HepG2 (cell line): ENCODE results near the gene AQP6. TPM values are rescaled to one million over a fixed set of nuclear protein-coding genes. Genes with fewer than 3 reads are reported as not detected.

Experiments used
- ATAC-seq: fragments of 200-7000 bp; cut with Tn5 transposase; 3 replicates; pipeline ENCODE4 v1.9.1; 2020; ENCODE audit warnings: mild to moderate bottlenecking, moderate library complexity
- BruUV-seq: library from RNA; stranded (reverse); fragments of 400-500 nt; replicated peaks from 2 replicates; lab custom pipeline; 2021; lab: Mats Ljungman, UMichigan
- CTCF ChIA-PET: fragments of 300-600 bp; formaldehyde crosslinking; extraction: SDS; loops from one replicate; lab custom pipeline; 2021; ENCODE audit warnings: low total read pairs, inconsistent platforms, low intra/inter-chr PET ratio; lab: Yijun Ruan, JAX
- POLR2A ChIA-PET: fragments of 350-600 bp; sonication (Branson Sonifier 250); formaldehyde crosslinking; loops from one replicate; lab custom pipeline; 2020; ENCODE audit warnings: antibody characterized with exemption, inconsistent platforms; lab: Yijun Ruan, JAX
- DNase-seq: peaks from one replicate; pipeline ENCODE4 v3.0.0-alpha.2; 2015; ENCODE audit warnings: low spot score
- FAIRE-seq: peaks from 3 replicates; lab custom pipeline; 2011; peaks lifted over from hg19 to GRCh38; lab: Jason Lieb, UNC
- H2AFZ ChIP-seq: one replicate; pipeline ENCODE4 v1.6.1; 2011; ENCODE audit warnings: low read length, inconsistent platforms
- H3K27ac ChIP-seq: fragments of 300-600 bp; 3 replicates; pipeline ENCODE4 v1.8.0; 2011; ENCODE audit warnings: mixed run types, mild to moderate bottlenecking, mixed read lengths, low read length, inconsistent platforms; ENCODE audit not compliant: insufficient read depth; ENCODE audit errors: extremely low read length
- H3K27me3 ChIP-seq, 2 experiments: fragments of 200-600 bp in 1 of 2; 2 replicates in 1 of 2; 3 replicates in 1 of 2; pipeline versions ENCODE4 v1.6.0 to v1.8.0; 2011; ENCODE audit warnings: low read length in 2 of 2, mild to moderate bottlenecking in 2 of 2, moderate library complexity in 2 of 2, inconsistent platforms in 1 of 2; ENCODE audit not compliant: insufficient read depth in 2 of 2, control insufficient read depth in 1 of 2
- H3K36me3 ChIP-seq, 2 experiments: fragments of 200-600 bp in 1 of 2; replicated peaks in 1 of 2; 2 replicates in 1 of 2; 3 replicates in 1 of 2; pipeline versions ENCODE4 v1.5.1 to v1.8.0; 2011; ENCODE audit warnings: low read length in 2 of 2, inconsistent platforms in 1 of 2; ENCODE audit not compliant: insufficient read depth in 2 of 2, control insufficient read depth in 1 of 2
- H3K4me1 ChIP-seq: 2 replicates; pipeline ENCODE4 v1.5.1; 2012; ENCODE audit warnings: low read length, inconsistent platforms; ENCODE audit not compliant: insufficient read depth
- H3K4me2 ChIP-seq: 2 replicates; pipeline ENCODE4 v1.6.0; 2011; ENCODE audit warnings: low read depth, low read length, inconsistent platforms
- H3K4me3 ChIP-seq, 3 experiments: fragments of 200-600 bp in 1 of 3; sonication (generic), shearing (Covaris generic) in 1 of 3; replicated peaks in 1 of 3; 2 replicates each; pipeline ENCODE4 v1.5.1; 2011 to 2016; ENCODE audit warnings: low read length in 3 of 3, inconsistent platforms in 2 of 3, low read depth in 2 of 3, mild to moderate bottlenecking in 2 of 3, control low read depth in 1 of 3, mixed read lengths in 1 of 3; ENCODE audit not compliant: insufficient read depth in 1 of 3
- H3K79me2 ChIP-seq: one replicate; pipeline ENCODE4 v1.6.1; 2011; ENCODE audit warnings: low read length, inconsistent platforms; ENCODE audit not compliant: insufficient read depth
- H3K9ac ChIP-seq: 2 replicates; pipeline ENCODE4 v1.6.0; 2011; ENCODE audit warnings: mild to moderate bottlenecking, low read depth, low read length, inconsistent platforms; ENCODE audit not compliant: insufficient read depth
- H3K9me3 ChIP-seq: 2 replicates; pipeline ENCODE4 v1.5.1; 2012; ENCODE audit warnings: mild to moderate bottlenecking, low read length
- H4K20me1 ChIP-seq: 2 replicates; pipeline ENCODE4 v1.6.0; 2011; ENCODE audit warnings: inconsistent platforms, mild to moderate bottlenecking, low read length, moderate library complexity; ENCODE audit not compliant: insufficient read depth
- CENPT ChIP-seq: sonication (generic); formaldehyde crosslinking; IDR thresholded peaks from 2 replicates; pipeline ENCODE4 v1.8.0; 2022; ENCODE audit warnings: low read depth, mild to moderate bottlenecking, moderate library complexity, missing genetic modification reagents
- GLI4 ChIP-seq: sonication (generic); formaldehyde crosslinking; IDR thresholded peaks from 2 replicates; pipeline ENCODE4 v1.5.1; 2020; ENCODE audit warnings: missing genetic modification reagents, mild to moderate bottlenecking, moderate library complexity, borderline replicate concordance
- HDAC1 ChIP-seq: sonication (generic); formaldehyde crosslinking; IDR thresholded peaks from 2 replicates; pipeline ENCODE4 v1.5.1; 2020; ENCODE audit warnings: mild to moderate bottlenecking, missing genetic modification reagents
- MAFF ChIP-seq: IDR thresholded peaks from 2 replicates; pipeline ENCODE4 v1.6.1; 2011; ENCODE audit warnings: low read depth, low read length, improper control_type of control experiment
- MAFK ChIP-seq, 2 experiments: IDR thresholded peaks in 1 of 2; conservative IDR thresholded peaks in 1 of 2; 2 replicates each; pipeline ENCODE4 v1.6.1; 2011; ENCODE audit warnings: improper control_type of control experiment in 2 of 2, low read length in 2 of 2
- MXI1 ChIP-seq: IDR thresholded peaks from 3 replicates; pipeline ENCODE4 v1.6.1; 2012; ENCODE audit warnings: low read depth, low read length, inconsistent platforms, borderline replicate concordance
- NCOA1 ChIP-seq: sonication (generic); formaldehyde crosslinking; IDR thresholded peaks from 2 replicates; pipeline ENCODE4 v1.9.0; 2021; ENCODE audit warnings: missing genetic modification reagents
- RBAK ChIP-seq: sonication (generic); formaldehyde crosslinking; IDR thresholded peaks from 2 replicates; pipeline ENCODE4 v1.5.1; 2020; ENCODE audit warnings: mild to moderate bottlenecking, missing genetic modification reagents
- ZBTB14 ChIP-seq: sonication (generic); formaldehyde crosslinking; IDR thresholded peaks from 2 replicates; pipeline ENCODE4 v1.4.0; 2020; ENCODE audit warnings: missing genetic modification reagents
- ZBTB8A ChIP-seq: sonication (generic); formaldehyde crosslinking; IDR thresholded peaks from 2 replicates; pipeline ENCODE4 v1.4.0; 2020; ENCODE audit warnings: mild to moderate bottlenecking, low read depth, missing genetic modification reagents, borderline replicate concordance
- ZNF24 ChIP-seq: fragments of 450-650 bp; IDR thresholded peaks from 2 replicates; pipeline ENCODE4 v1.6.1; 2017; ENCODE audit warnings: antibody characterized with exemption, mild to moderate bottlenecking
- ZNF263 ChIP-seq: sonication (generic); formaldehyde crosslinking; IDR thresholded peaks from 2 replicates; pipeline ENCODE4 v1.4.0; 2020; ENCODE audit warnings: missing genetic modification reagents
- ZNF740 ChIP-seq: sonication (generic); formaldehyde crosslinking; IDR thresholded peaks from 2 replicates; pipeline ENCODE4 v1.4.0; 2020; ENCODE audit warnings: missing genetic modification reagents
- ZNF761 ChIP-seq: sonication (generic); formaldehyde crosslinking; conservative IDR thresholded peaks from 2 replicates; pipeline ENCODE4 v1.4.0; 2020; ENCODE audit warnings: mild to moderate bottlenecking, missing genetic modification reagents
- ZNF773 ChIP-seq: sonication (generic); formaldehyde crosslinking; IDR thresholded peaks from 2 replicates; pipeline ENCODE4 v1.4.0; 2020; ENCODE audit warnings: missing genetic modification reagents, borderline replicate concordance
- WGBS: methylation state at CpG from one replicate; pipeline ENCODE4 v1.1.6; 2017; ENCODE audit warnings: low lambda C conversion rate; 5-methylcytosine and 5-hydroxymethylcytosine counted together
- in situ Hi-C: cut with HindIII; loops from 2 replicates; pipeline ENCODE4 v1.10.0; 2017; ENCODE audit warnings: low pct_unique_long_range_greater_than_20kb; ENCODE audit not compliant: extremely low pct_ligation_motif_present
- intact Hi-C: fragments of 100-400 bp; cut with micrococcal nuclease; formaldehyde crosslinking; loops from one replicate; pipeline ENCODE4 v1.10.0; 2022; ENCODE audit not compliant: unreplicated experiment
- polyA plus RNA-seq, 8 experiments: library from polyadenylated mRNA; depleted of rRNA in 3 of 8; stranded (reverse) in 7 of 8; unstranded in 1 of 8; fragments of >200 nt; fragmentation: Illumina TruSeq in 4 of 8; extraction: Trizol in 4 of 8; gene quantifications; 2 replicates each; pipeline versions ENCODE4 v1.2.1 to v1.2.3, GENCODE V29; 2011 to 2016; ENCODE audit warnings: low read depth in 4 of 8, missing spikeins in 1 of 8, mixed read lengths in 1 of 8; ENCODE audit not compliant: insufficient read depth in 1 of 8
- total RNA-seq, 5 experiments: library from RNA; depleted of rRNA; stranded (reverse); fragments of >200 nt; fragmentation: Illumina TruSeq; extraction: Trizol; gene quantifications; 2 replicates each; pipeline ENCODE4 v1.2.3, GENCODE V29; 2016; ENCODE audit warnings: low read depth in 1 of 5
- TF ChIP-seq, protein P1 (sequence below): sonication (generic); formaldehyde crosslinking; IDR thresholded peaks from 2 replicates; pipeline ENCODE4 v1.5.0; 2020; ENCODE audit warnings: missing genetic modification reagents

The AQP6 gene
- total and polyA plus RNA-seq, 2 of the 13 experiments (the other 11 are each of a cell fraction or from before 2014, with no cell fraction given): 0.32 to 1.3 TPM

GRCh38 chr12:49923880-49924556, 48.7 kb upstream of the AQP6 start:
- FAIRE-seq: no peak
- no peak for ATAC-seq
- in situ Hi-C loops (no loop called here), intact Hi-C loops (no loop called here)
- no peak for DNase-seq
- POLR2A ChIA-PET: no interaction called here
- no peak overlapping the region for H3K9ac ChIP-seq
- no TSS peak for BruUV-seq
- H3K27me3 ChIP-seq: peaks cover 1 to 6% of the 10 kb centered on the region in 2 experiments; a peak in 1 of 5 replicates
- WGBS: 39% methylated on average over 12 of the region's 15 CpGs
- H3K36me3 ChIP-seq: no peaks in the 10 kb centered on the region
- H3K9me3 ChIP-seq: no peaks in the 10 kb centered on the region
- H4K20me1 ChIP-seq: no peaks in the 10 kb centered on the region
- TF ChIP-seq CENPT (CRISPR knock-in tag) (no peak), ZNF740 (CRISPR knock-in tag) (no peak), ZNF773 (CRISPR knock-in tag) (no peak), GLI4 (CRISPR knock-in tag) (no peak), ZNF761 (no peak), NCOA1 (CRISPR knock-in tag) (no peak), ZBTB14 (CRISPR knock-in tag) (no peak), MXI1 (no peak), ZBTB8A (CRISPR knock-in tag) (no peak), ZNF263 (no peak), RBAK (CRISPR knock-in tag) (no peak), MAFF (peak; percentile 38; the same call in 1 of the 2 replicates), MAFK (conservative IDR thresholded peaks at IDR 0.05 in 1 of 2, IDR thresholded peaks at IDR 0.05 in 1 of 2; ENCODE audit: low read length in 2 of 2) (peak in 1 of 2 experiments; percentile 67; a peak in 2 of 4 replicates), HDAC1 (CRISPR knock-in tag) (no peak), ZNF24 (no peak)
- TF ChIP-seq, protein P1, sequence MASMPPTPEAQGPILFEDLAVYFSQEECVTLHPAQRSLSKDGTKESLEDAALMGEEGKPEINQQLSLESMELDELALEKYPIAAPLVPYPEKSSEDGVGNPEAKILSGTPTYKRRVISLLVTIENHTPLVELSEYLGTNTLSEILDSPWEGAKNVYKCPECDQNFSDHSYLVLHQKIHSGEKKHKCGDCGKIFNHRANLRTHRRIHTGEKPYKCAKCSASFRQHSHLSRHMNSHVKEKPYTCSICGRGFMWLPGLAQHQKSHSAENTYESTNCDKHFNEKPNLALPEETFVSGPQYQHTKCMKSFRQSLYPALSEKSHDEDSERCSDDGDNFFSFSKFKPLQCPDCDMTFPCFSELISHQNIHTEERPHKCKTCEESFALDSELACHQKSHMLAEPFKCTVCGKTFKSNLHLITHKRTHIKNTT: no peak
- H3K79me2 ChIP-seq: no peaks in the 10 kb centered on the region
- CTCF ChIA-PET: no interaction called here
- H3K4me2 ChIP-seq: no peak overlapping the region
- H3K27ac ChIP-seq: no peak overlapping the region
- H3K4me3 ChIP-seq: no peak overlapping the region
- no peaks in the 10 kb centered on the region for H3K4me1 ChIP-seq
- no peak overlapping the region for H2AFZ ChIP-seq
